Measurements from ENCODE around the gene SLIT3. TPM values are rescaled to one million over a fixed set of nuclear protein-coding genes. Genes with fewer than 3 reads are reported as not detected.

The SLIT3 gene
- total RNA-seq, 1 experiment from 2014 or later = 0.92 TPM

DNA sequence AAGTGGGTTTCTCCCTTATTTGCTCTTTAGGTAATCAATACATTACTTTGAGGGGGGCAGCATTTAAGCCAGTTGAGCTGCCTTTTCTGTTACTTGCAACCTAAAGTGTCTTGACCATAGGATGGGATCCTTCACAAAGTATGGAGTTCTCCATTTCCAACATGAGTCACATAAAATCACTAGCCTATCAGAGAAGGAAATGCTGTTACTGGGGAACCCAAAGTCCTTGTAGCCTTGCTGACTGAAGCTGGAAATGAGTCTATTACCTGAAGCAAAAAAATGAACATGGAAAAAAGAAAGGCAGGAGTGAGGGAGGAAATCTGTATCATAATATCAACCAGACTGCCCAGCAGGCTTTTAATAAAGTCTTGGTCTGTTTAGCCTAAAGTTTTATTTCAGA, 42.8 kb upstream of the SLIT3 start:
- Histone ChIP-seq H3K23ac (ENCODE audit: insufficient read length, low read depth, low read length) (no peak overlapping the region), H3K4me2 (ENCODE audit: insufficient read depth, insufficient read length, low read length) (no peak overlapping the region), H4K5ac (ENCODE audit: insufficient read length, low read depth, low read length) (no peak overlapping the region), H2BK20ac (ENCODE audit: low read depth, low read length, poor library complexity, severe bottlenecking) (no peak overlapping the region), H4K20me1 (ENCODE audit: control insufficient read depth, insufficient read depth, insufficient read length) (no peaks in the 10 kb centered on the region), H3K14ac (ENCODE audit: insufficient read depth, low read length) (no peak overlapping the region), H2BK15ac (ENCODE audit: low read depth, low read length) (no peak overlapping the region), H3K79me2 (ENCODE audit: insufficient read depth, low read length) (no peaks in the 10 kb centered on the region), H3K27ac (ENCODE audit: insufficient read length, low read depth, low read length) (no peak overlapping the region), H3K27me3 (ENCODE audit: insufficient read depth, low read length) (no peaks in the 10 kb centered on the region), H3K56ac (ENCODE audit: insufficient read length, low read depth, low read length) (no peak overlapping the region), H2BK12ac (ENCODE audit: insufficient read length, low read depth, low read length) (no peak overlapping the region), H4K91ac (ENCODE audit: insufficient read length, low read depth, low read length) (no peak overlapping the region), H2BK120ac (ENCODE audit: low read depth, low read length, poor library complexity, severe bottlenecking) (no peak overlapping the region), H3K4ac (ENCODE audit: low read depth, low read length) (no peak overlapping the region), H3K9me3 (ENCODE audit: control insufficient read depth, low read depth, low read length) (no peaks in the 10 kb centered on the region), H4K8ac (replicated peaks; ENCODE audit: insufficient read length, low read depth, low read length) (no peak overlapping the region), H3K18ac (ENCODE audit: insufficient read length, low read depth, low read length) (no peak overlapping the region), H3K79me1 (ENCODE audit: insufficient read depth, low read depth, low read length, poor library complexity, severe bottlenecking) (no peaks in the 10 kb centered on the region), H2AFZ (ENCODE audit: low read length) (no peak overlapping the region), H3T11ph (ENCODE audit: low read length) (no peak overlapping the region), H2BK5ac (ENCODE audit: insufficient read length, low read length) (no peak overlapping the region), H3K4me1 (ENCODE audit: insufficient read depth, low read length) (no peaks in the 10 kb centered on the region), H2AK5ac (ENCODE audit: insufficient read length, low read length) (no peak overlapping the region), H3K9ac (ENCODE audit: extremely low read depth, insufficient read length, low read length) (no peak overlapping the region), H3K23me2 (ENCODE audit: insufficient read length, low read depth, low read length, poor library complexity, severe bottlenecking) (no peaks in the 10 kb centered on the region)
- Mint-ChIP-seq H3K9me3 (no peaks in the 10 kb centered on the region), H3K27me3 (ENCODE audit: low read depth) (peaks cover 10% of the 10 kb centered on the region), H3K36me3 (ENCODE audit: insufficient read depth in 1 of 3, low read depth in 3 of 3) (no peaks in the 10 kb centered on the region), H3K4me1 (no peaks in the 10 kb centered on the region), H3K4me3 (no peak overlapping the region), H3K27ac (no peak overlapping the region)
- TF ChIP-seq, protein P1, sequence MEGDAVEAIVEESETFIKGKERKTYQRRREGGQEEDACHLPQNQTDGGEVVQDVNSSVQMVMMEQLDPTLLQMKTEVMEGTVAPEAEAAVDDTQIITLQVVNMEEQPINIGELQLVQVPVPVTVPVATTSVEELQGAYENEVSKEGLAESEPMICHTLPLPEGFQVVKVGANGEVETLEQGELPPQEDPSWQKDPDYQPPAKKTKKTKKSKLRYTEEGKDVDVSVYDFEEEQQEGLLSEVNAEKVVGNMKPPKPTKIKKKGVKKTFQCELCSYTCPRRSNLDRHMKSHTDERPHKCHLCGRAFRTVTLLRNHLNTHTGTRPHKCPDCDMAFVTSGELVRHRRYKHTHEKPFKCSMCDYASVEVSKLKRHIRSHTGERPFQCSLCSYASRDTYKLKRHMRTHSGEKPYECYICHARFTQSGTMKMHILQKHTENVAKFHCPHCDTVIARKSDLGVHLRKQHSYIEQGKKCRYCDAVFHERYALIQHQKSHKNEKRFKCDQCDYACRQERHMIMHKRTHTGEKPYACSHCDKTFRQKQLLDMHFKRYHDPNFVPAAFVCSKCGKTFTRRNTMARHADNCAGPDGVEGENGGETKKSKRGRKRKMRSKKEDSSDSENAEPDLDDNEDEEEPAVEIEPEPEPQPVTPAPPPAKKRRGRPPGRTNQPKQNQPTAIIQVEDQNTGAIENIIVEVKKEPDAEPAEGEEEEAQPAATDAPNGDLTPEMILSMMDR (conservative IDR thresholded peaks at IDR 0.05) = no peak
- no peak for DNase-seq
